Measurements from ENCODE around the gene BMP8A.

The BMP8A gene

GRCh38 chr1:39572379-39573096 is 81.1 kb downstream of the BMP8A start:
- TF ChIP-seq TAF1 (IDR thresholded peaks at IDR 0.05; ENCODE audit: low read depth, low read length) (no peak), PAX5 (IDR thresholded peaks at IDR 0.05; ENCODE audit: insufficient read depth, low read length, severe bottlenecking) (no peak), POU2F2 (IDR thresholded peaks at IDR 0.05; ENCODE audit: low read depth, low read length) (no peak), POLR2AphosphoS5 (IDR thresholded peaks at IDR 0.05; ENCODE audit: low read depth, low read length) (no peak)
- FAIRE-seq (no peak), DNase-seq (ENCODE audit: insufficient read length, low spot score) (no peak)

GRCh38 chr1:39573097-39573465 is 81.6 kb downstream of the BMP8A start:
- DNase-seq (ENCODE audit: insufficient read length, low spot score) (no peak), FAIRE-seq (no peak)
- no peak for TF ChIP-seq POU2F2 (IDR thresholded peaks at IDR 0.05; ENCODE audit: low read depth, low read length)
- TF ChIP-seq TAF1 (IDR thresholded peaks at IDR 0.05; ENCODE audit: low read depth, low read length), result no peak
- TF ChIP-seq POLR2A (IDR thresholded peaks at IDR 0.05; ENCODE audit: low read depth, low read length), result no peak
- no peak for TF ChIP-seq PAX5 (IDR thresholded peaks at IDR 0.05; ENCODE audit: insufficient read depth, low read length, severe bottlenecking)
- TF ChIP-seq POLR2AphosphoS5 (IDR thresholded peaks at IDR 0.05; ENCODE audit: low read depth, low read length), result no peak
- no peak for TF ChIP-seq SPI1 (IDR thresholded peaks at IDR 0.05; ENCODE audit: low read depth, low read length)

GRCh38 chr1:39573736-39574624 is 82.5 kb downstream of the BMP8A start:
- TF ChIP-seq POLR2A (IDR thresholded peaks at IDR 0.05; ENCODE audit: low read depth, low read length), result peak; percentile 24; the same call in 1 of the 2 replicates
- no peak for TF ChIP-seq TAF1 (IDR thresholded peaks at IDR 0.05; ENCODE audit: low read depth, low read length)
- no peak for FAIRE-seq
- no peak for DNase-seq (ENCODE audit: insufficient read length, low spot score)

- no peak for FAIRE-seq
- no peak for DNase-seq (ENCODE audit: insufficient read length, low spot score)
- TF ChIP-seq POLR2A (IDR thresholded peaks at IDR 0.05; ENCODE audit: low read depth, low read length), result 0 out of 2 replicates have a peak, but pooled peaks have one; percentile 1
- TF ChIP-seq TAF1 (IDR thresholded peaks at IDR 0.05; ENCODE audit: low read depth, low read length), result no peak
- TF ChIP-seq PAX5 (IDR thresholded peaks at IDR 0.05; ENCODE audit: insufficient read depth, low read length, severe bottlenecking), result no peak
- TF ChIP-seq POLR2AphosphoS5 (IDR thresholded peaks at IDR 0.05; ENCODE audit: low read depth, low read length), result no peak
These were observed 83.2 kb downstream of the BMP8A start for GRCh38 chr1:39574646-39575045.
